HEK293 (cell line): ENCODE measurements around the gene PCYOX1L.

Experiments used
- CTCF ChIA-PET: fragments of 350-600 bp; formaldehyde crosslinking; extraction: SDS; loops from one replicate; lab custom pipeline; 2021; ENCODE audit warnings: antibody characterized with exemption; lab: Yijun Ruan, JAX
- POLR2A ChIA-PET: fragments of 300-600 bp; formaldehyde crosslinking; extraction: SDS; loops from one replicate; lab custom pipeline; 2020; ENCODE audit warnings: antibody characterized with exemption, inconsistent platforms; lab: Yijun Ruan, JAX
- H3K27ac ChIP-seq: fragments of 200-500 bp; sonication (Bioruptor generic); 2 replicates; pipeline ENCODE4 v1.5.1; 2014; ENCODE audit warnings: low read depth, low read length, control low read depth, inconsistent platforms; ENCODE audit errors: extremely low read depth
- H3K36me3 ChIP-seq, 2 experiments: fragments of 200-500 bp in 1 of 2; sonication (Bioruptor generic) in 1 of 2; 1 replicate in 1 of 2; 2 replicates in 1 of 2; pipeline ENCODE4 v1.5.1; 2014 to 2017; ENCODE audit warnings: inconsistent platforms in 2 of 2, low read length in 2 of 2; ENCODE audit not compliant: control insufficient read depth in 2 of 2, insufficient read depth in 1 of 2
- H3K4me1 ChIP-seq: fragments of 200-500 bp; sonication (Bioruptor generic); 2 replicates; pipeline ENCODE4 v1.5.1; 2014; ENCODE audit warnings: mild to moderate bottlenecking, low read length, inconsistent platforms; ENCODE audit not compliant: control insufficient read depth, insufficient read depth
- H3K4me3 ChIP-seq: 2 replicates; pipeline ENCODE4 v1.5.1; 2011; ENCODE audit warnings: low read depth, mild to moderate bottlenecking, control low read depth, low read length, moderate library complexity
- H3K9me3 ChIP-seq: fragments of 200-500 bp; sonication (Bioruptor generic); 2 replicates; pipeline ENCODE4 v1.5.1; 2014; ENCODE audit warnings: low read depth, low read length, inconsistent platforms; ENCODE audit not compliant: control insufficient read depth, insufficient read depth
- GLIS2 ChIP-seq: fragments of 450-650 bp; formaldehyde crosslinking; IDR thresholded peaks from 2 replicates; pipeline ENCODE4 v1.5.1; 2016; ENCODE audit warnings: missing biosample characterization, missing genetic modification characterization
- KLF1 ChIP-seq: fragments of 450-650 bp; formaldehyde crosslinking; IDR thresholded peaks from 2 replicates; pipeline ENCODE4 v1.5.1; 2016; ENCODE audit warnings: missing biosample characterization, missing genetic modification characterization
- KLF9 ChIP-seq: fragments of 450-650 bp; formaldehyde crosslinking; IDR thresholded peaks from 2 replicates; pipeline ENCODE4 v1.5.1; 2016; ENCODE audit warnings: missing biosample characterization, missing genetic modification characterization, low read depth
- SP2 ChIP-seq: fragments of 450-650 bp; formaldehyde crosslinking; IDR thresholded peaks from 2 replicates; pipeline ENCODE4 v1.5.1; 2016; ENCODE audit warnings: missing biosample characterization, missing genetic modification characterization
- ZBTB20 ChIP-seq: fragments of 450-650 bp; formaldehyde crosslinking; IDR thresholded peaks from 2 replicates; pipeline ENCODE4 v1.5.1; 2016; ENCODE audit warnings: missing biosample characterization, missing genetic modification characterization
- ZFHX2 ChIP-seq: fragments of 450-650 bp; formaldehyde crosslinking; conservative IDR thresholded peaks from 2 replicates; pipeline ENCODE4 v1.5.1; 2016; ENCODE audit warnings: missing biosample characterization, missing genetic modification characterization
- ZNF121 ChIP-seq: fragments of 450-650 bp; formaldehyde crosslinking; IDR thresholded peaks from 2 replicates; pipeline ENCODE4 v1.5.1; 2016; ENCODE audit warnings: missing biosample characterization, missing genetic modification characterization
- ZNF2 ChIP-seq: fragments of 450-650 bp; formaldehyde crosslinking; IDR thresholded peaks from 2 replicates; pipeline ENCODE4 v1.5.1; 2016; ENCODE audit warnings: missing biosample characterization, missing genetic modification characterization
- ZNF23 ChIP-seq: fragments of 450-650 bp; formaldehyde crosslinking; IDR thresholded peaks from 2 replicates; pipeline ENCODE4 v1.5.1; 2016; ENCODE audit warnings: missing biosample characterization, missing genetic modification characterization, borderline replicate concordance
- ZNF433 ChIP-seq: fragments of 450-650 bp; formaldehyde crosslinking; IDR thresholded peaks from 2 replicates; pipeline ENCODE4 v1.5.1; 2016; ENCODE audit warnings: missing biosample characterization, missing genetic modification characterization, low read depth
- ZNF548 ChIP-seq: fragments of 450-650 bp; formaldehyde crosslinking; IDR thresholded peaks from 2 replicates; pipeline ENCODE4 v1.5.1; 2016; ENCODE audit warnings: missing biosample characterization, missing genetic modification characterization
- ZNF549 ChIP-seq: fragments of 450-650 bp; IDR thresholded peaks from 2 replicates; pipeline ENCODE4 v1.5.1; 2018; ENCODE audit warnings: missing biosample characterization, missing genetic modification characterization, mild to moderate bottlenecking, inconsistent platforms, moderate library complexity
- ZNF600 ChIP-seq: fragments of 450-650 bp; formaldehyde crosslinking; IDR thresholded peaks from 2 replicates; pipeline ENCODE4 v1.5.1; 2016; ENCODE audit warnings: missing biosample characterization, missing genetic modification characterization
- ZNF621 ChIP-seq: fragments of 450-650 bp; formaldehyde crosslinking; IDR thresholded peaks from 2 replicates; pipeline ENCODE4 v1.5.1; 2017; ENCODE audit warnings: missing biosample characterization, missing genetic modification characterization
- ZNF701 ChIP-seq: fragments of 450-650 bp; formaldehyde crosslinking; IDR thresholded peaks from 2 replicates; pipeline ENCODE4 v1.5.1; 2016; ENCODE audit warnings: missing biosample characterization, missing genetic modification characterization
- ZNF792 ChIP-seq: fragments of 450-650 bp; formaldehyde crosslinking; IDR thresholded peaks from 2 replicates; pipeline ENCODE4 v1.5.1; 2016; ENCODE audit warnings: missing biosample characterization, missing genetic modification characterization
- ZSCAN16 ChIP-seq: fragments of 450-650 bp; formaldehyde crosslinking; IDR thresholded peaks from 2 replicates; pipeline ENCODE4 v1.5.1; 2016; ENCODE audit warnings: missing biosample characterization, missing genetic modification characterization
- TF ChIP-seq, protein P1 (sequence below): fragments of 450-650 bp; formaldehyde crosslinking; IDR thresholded peaks from 2 replicates; pipeline ENCODE4 v1.5.1; 2016; ENCODE audit warnings: missing biosample characterization, missing genetic modification characterization
- TF ChIP-seq, protein P2 (sequence below): fragments of 450-650 bp; formaldehyde crosslinking; IDR thresholded peaks from 2 replicates; pipeline ENCODE4 v1.5.1; 2016; ENCODE audit warnings: missing biosample characterization, missing genetic modification characterization
- TF ChIP-seq, protein P3 (sequence below): fragments of 450-650 bp; formaldehyde crosslinking; IDR thresholded peaks from 2 replicates; pipeline ENCODE4 v1.5.1; 2016; ENCODE audit warnings: missing biosample characterization, missing genetic modification characterization
- TF ChIP-seq, protein P4 (sequence below): fragments of 450-650 bp; formaldehyde crosslinking; IDR thresholded peaks from 2 replicates; pipeline ENCODE4 v1.5.1; 2016; ENCODE audit warnings: missing biosample characterization, missing genetic modification characterization, borderline replicate concordance

Gene PCYOX1L

DNA sequence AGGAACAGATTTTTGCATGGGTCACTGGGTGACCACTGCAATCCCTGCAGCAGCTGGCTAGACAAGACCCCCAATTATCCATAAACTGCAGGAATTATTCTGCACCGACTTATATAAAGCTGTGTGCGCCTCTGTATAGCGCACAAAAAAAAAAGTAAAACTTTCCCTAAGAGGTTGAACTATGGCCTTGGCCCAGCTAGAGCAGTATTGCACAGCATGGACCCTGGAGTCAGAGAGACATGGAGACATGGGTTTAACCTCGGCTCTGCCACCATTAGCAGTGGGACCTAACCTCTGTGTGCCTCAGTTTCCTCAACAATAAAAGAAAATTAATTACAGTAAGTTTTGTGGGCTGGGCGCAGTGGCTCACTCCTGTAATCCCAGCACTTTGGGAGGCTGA is 29.7 kb upstream of the PCYOX1L start (continued):
- TF ChIP-seq ZNF549 (tag by site-specific recombination), result no peak

DNA sequence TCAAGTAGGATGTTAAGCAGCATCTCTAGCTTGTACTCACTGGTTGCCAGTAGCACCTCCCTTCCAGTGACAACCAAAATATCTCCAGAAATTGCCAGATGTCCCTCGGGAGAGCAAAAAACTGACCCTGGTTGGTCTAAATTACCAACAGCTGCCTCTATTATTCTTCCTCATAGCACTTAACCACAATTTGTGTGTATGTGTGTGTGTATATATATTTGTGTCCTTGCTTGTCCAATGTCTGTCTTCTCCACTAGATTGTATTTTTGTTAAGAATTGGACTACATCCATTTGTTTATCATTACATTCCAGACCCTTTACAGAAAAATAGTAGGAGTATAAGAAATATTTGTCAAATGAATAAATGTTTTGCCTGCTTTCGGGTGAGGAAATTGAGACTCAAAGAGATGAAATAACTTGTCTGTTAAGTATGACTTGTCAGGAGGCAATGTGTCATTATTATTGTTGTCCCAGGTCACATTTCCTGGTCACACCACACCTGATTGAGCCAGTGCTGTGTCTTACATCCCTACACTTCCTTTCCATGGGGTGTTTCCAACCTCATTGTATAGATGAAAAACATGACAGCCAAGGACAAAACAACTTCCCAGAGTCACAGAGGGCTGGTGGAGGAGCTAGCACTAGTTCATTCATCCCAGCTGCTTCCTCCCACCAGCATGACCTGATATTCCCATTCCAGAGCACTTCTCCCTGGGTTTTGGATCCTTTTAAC is 24.0 kb upstream of the PCYOX1L start:
- Histone ChIP-seq H3K27ac (no peak overlapping the region), H3K4me1 (no peaks in the 10 kb centered on the region), H3K36me3 (peaks cover 0 to 11% of the 10 kb centered on the region in 2 experiments; a peak in 1 of 3 replicates), H3K4me3 (no peak overlapping the region), H3K9me3 (no peaks in the 10 kb centered on the region)
- CTCF ChIA-PET, result interaction anchor here (0.7 to 1.0 kb wide), 4 partner anchors 16 to 821 kb away, joined by 3 to 4 read pairs (median 3); no protein-coding TSS in a partner anchor
- POLR2A ChIA-PET, result interaction anchor here (1.4 kb wide), 1 partner anchor 11 kb away, joined by 7 read pairs; the partner anchor contains the start of gene GRPEL2
- TF ChIP-seq ZFHX2 (tag by site-specific recombination), result no peak

DNA sequence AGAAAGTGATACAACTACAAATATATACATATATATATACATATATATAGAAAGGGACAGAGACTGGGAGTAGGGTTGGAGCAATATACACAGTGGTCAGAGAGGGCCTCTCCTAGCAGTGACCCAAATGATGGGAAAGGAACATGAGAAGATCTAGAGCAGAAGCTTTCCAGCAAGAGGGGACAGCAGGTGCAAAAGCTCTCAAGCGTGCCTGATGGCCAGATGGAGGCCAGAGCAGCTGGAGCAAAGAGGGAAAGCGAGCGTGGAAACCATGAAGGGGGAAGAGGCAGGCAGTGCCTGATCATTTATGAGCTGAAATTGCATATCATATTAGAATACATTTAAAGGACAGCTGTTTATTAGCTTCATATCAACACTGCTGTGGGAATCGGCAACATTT is 20.1 kb upstream of the PCYOX1L start:
- Histone ChIP-seq H3K36me3 (peaks cover 0 to 18% of the 10 kb centered on the region in 2 experiments; a peak in 1 of 3 replicates), H3K27ac (no peak overlapping the region), H3K9me3 (no peaks in the 10 kb centered on the region), H3K4me3 (no peak overlapping the region), H3K4me1 (no peaks in the 10 kb centered on the region)
- TF ChIP-seq, protein P1, sequence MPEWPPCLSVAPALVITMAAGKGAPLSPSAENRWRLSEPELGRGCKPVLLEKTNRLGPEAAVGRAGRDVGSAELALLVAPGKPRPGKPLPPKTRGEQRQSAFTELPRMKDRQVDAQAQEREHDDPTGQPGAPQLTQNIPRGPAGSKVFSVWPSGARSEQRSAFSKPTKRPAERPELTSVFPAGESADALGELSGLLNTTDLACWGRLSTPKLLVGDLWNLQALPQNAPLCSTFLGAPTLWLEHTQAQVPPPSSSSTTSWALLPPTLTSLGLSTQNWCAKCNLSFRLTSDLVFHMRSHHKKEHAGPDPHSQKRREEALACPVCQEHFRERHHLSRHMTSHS (tag by site-specific recombination), result no peak
- TF ChIP-seq ZNF121 (no peak), ZNF2 (tag by site-specific recombination) (no peak), ZNF23 (tag by site-specific recombination) (no peak), KLF1 (tag by site-specific recombination) (no peak), ZBTB20 (no peak), ZNF701 (tag by site-specific recombination) (no peak), ZNF548 (tag by site-specific recombination) (no peak), ZNF433 (tag by site-specific recombination) (no peak), ZSCAN16 (tag by site-specific recombination) (no peak), KLF9 (tag by site-specific recombination) (no peak), ZNF621 (tag by site-specific recombination) (no peak), ZNF792 (tag by site-specific recombination) (no peak), ZNF600 (tag by site-specific recombination) (no peak), SP2 (tag by site-specific recombination) (no peak), GLIS2 (tag by site-specific recombination) (no peak)
- TF ChIP-seq, protein P2, sequence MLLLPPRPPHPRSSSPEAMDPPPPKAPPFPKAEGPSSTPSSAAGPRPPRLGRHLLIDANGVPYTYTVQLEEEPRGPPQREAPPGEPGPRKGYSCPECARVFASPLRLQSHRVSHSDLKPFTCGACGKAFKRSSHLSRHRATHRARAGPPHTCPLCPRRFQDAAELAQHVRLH, result no peak
- TF ChIP-seq, protein P3, sequence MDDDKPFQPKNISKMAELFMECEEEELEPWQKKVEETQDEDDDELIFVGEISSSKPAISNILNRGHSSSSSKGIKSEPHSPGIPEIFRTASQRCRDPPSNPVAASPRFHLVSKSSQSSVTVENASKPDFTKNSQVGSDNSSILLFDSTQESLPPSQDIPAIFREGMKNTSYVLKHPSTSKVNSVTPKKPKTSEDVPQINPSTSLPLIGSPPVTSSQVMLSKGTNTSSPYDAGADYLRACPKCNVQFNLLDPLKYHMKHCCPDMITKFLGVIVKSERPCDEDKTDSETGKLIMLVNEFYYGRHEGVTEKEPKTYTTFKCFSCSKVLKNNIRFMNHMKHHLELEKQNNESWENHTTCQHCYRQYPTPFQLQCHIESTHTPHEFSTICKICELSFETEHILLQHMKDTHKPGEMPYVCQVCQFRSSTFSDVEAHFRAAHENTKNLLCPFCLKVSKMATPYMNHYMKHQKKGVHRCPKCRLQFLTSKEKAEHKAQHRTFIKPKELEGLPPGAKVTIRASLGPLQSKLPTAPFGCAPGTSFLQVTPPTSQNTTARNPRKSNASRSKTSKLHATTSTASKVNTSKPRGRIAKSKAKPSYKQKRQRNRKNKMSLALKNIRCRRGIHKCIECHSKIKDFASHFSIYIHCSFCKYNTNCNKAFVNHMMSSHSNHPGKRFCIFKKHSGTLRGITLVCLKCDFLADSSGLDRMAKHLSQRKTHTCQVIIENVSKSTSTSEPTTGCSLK, result no peak
- TF ChIP-seq, protein P4, sequence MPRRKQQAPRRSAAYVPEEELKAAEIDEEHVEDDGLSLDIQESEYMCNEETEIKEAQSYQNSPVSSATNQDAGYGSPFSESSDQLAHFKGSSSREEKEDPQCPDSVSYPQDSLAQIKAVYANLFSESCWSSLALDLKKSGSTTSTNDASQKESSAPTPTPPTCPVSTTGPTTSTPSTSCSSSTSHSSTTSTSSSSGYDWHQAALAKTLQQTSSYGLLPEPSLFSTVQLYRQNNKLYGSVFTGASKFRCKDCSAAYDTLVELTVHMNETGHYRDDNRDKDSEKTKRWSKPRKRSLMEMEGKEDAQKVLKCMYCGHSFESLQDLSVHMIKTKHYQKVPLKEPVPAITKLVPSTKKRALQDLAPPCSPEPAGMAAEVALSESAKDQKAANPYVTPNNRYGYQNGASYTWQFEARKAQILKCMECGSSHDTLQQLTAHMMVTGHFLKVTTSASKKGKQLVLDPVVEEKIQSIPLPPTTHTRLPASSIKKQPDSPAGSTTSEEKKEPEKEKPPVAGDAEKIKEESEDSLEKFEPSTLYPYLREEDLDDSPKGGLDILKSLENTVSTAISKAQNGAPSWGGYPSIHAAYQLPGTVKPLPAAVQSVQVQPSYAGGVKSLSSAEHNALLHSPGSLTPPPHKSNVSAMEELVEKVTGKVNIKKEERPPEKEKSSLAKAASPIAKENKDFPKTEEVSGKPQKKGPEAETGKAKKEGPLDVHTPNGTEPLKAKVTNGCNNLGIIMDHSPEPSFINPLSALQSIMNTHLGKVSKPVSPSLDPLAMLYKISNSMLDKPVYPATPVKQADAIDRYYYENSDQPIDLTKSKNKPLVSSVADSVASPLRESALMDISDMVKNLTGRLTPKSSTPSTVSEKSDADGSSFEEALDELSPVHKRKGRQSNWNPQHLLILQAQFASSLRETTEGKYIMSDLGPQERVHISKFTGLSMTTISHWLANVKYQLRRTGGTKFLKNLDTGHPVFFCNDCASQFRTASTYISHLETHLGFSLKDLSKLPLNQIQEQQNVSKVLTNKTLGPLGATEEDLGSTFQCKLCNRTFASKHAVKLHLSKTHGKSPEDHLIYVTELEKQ (tag by site-specific recombination), result no peak
- ChIA-PET CTCF (interaction anchor here (0.9 kb wide), 1 partner anchor 20 kb away, joined by 3 read pairs; no protein-coding TSS in a partner anchor), POLR2A (interaction anchor here (1.2 kb wide), 2 partner anchors 17 to 20 kb away, joined by 3 read pairs; partner anchors contain the start of gene PCYOX1L)
